Osteoblast (primary cell): Measurements from ENCODE around the gene CNOT4. TPM values are rescaled to one million over a fixed set of nuclear protein-coding genes. Genes with fewer than 3 reads are reported as not detected.
A peak's percentile ranks its signal among the peaks of the same experiment; 100 is the strongest.

Experiments
- DNase-seq: peaks from one replicate; pipeline ENCODE4 v3.0.0; 2011; ENCODE audit warnings: low spot score, mixed read lengths; ENCODE audit not compliant: insufficient read length; ENCODE audit errors: missing footprints
- H2AFZ ChIP-seq: 2 replicates; pipeline ENCODE4 v1.6.0; 2011; ENCODE audit warnings: mild to moderate bottlenecking, low read length
- H3K27ac ChIP-seq: 2 replicates; pipeline ENCODE4 v1.5.1; 2011; ENCODE audit warnings: mild to moderate bottlenecking, low read depth, low read length, moderate library complexity
- H3K27me3 ChIP-seq: 2 replicates; pipeline ENCODE4 v1.6.0; 2012; ENCODE audit warnings: mild to moderate bottlenecking, control low read depth, inconsistent platforms, low read length, moderate library complexity; ENCODE audit not compliant: insufficient read depth
- H3K36me3 ChIP-seq: 2 replicates; pipeline ENCODE4 v1.5.1; 2011; ENCODE audit warnings: mild to moderate bottlenecking, low read length, control low read depth, moderate library complexity; ENCODE audit not compliant: insufficient read depth
- H3K4me1 ChIP-seq: 2 replicates; pipeline ENCODE4 v1.5.1; 2011; ENCODE audit warnings: mild to moderate bottlenecking, low read length, control low read depth, moderate library complexity; ENCODE audit not compliant: insufficient read depth
- H3K4me2 ChIP-seq: 2 replicates; pipeline ENCODE4 v1.6.0; 2011; ENCODE audit warnings: mild to moderate bottlenecking, low read length; ENCODE audit not compliant: insufficient read depth
- H3K4me3 ChIP-seq: fragments of 200-600 bp; sonication (generic); 3 replicates; pipeline ENCODE4 v1.5.1; 2012; ENCODE audit warnings: mild to moderate bottlenecking, low read length, inconsistent platforms; ENCODE audit not compliant: insufficient read depth
- H3K79me2 ChIP-seq: 2 replicates; pipeline ENCODE4 v1.6.0; 2012; ENCODE audit warnings: mild to moderate bottlenecking, low read length, control low read depth, inconsistent platforms; ENCODE audit not compliant: insufficient read depth
- H3K9me3 ChIP-seq: 2 replicates; pipeline ENCODE4 v1.5.1; 2011; ENCODE audit warnings: low read depth, low read length, control low read depth
- H4K20me1 ChIP-seq: 2 replicates; pipeline ENCODE4 v1.6.0; 2012; ENCODE audit warnings: mild to moderate bottlenecking, low read length, control low read depth; ENCODE audit not compliant: insufficient read depth
- CTCF ChIP-seq: IDR thresholded peaks from 2 replicates; pipeline ENCODE4 v1.5.1; 2011; ENCODE audit warnings: mild to moderate bottlenecking, low read depth, low read length, moderate library complexity; ENCODE audit errors: extremely low read depth
- total RNA-seq: library from RNA; depleted of rRNA; stranded (reverse); fragments of >200 nt; gene quantifications from 2 replicates; pipeline ENCODE4 v1.2.3, GENCODE V29; 2012

The CNOT4 gene
- total RNA-seq, 1 donor = 13.4 TPM

- Histone ChIP-seq H3K4me2 (no peak overlapping the region), H4K20me1 (no peaks in the 10 kb centered on the region), H3K27ac (no peak overlapping the region), H3K4me3 (no peak overlapping the region), H3K4me1 (no peaks in the 10 kb centered on the region), H3K36me3 (no peaks in the 10 kb centered on the region), H3K9me3 (no peaks in the 10 kb centered on the region), H3K27me3 (no peaks in the 10 kb centered on the region), H2AFZ (no peak overlapping the region), H3K79me2 (no peaks in the 10 kb centered on the region)
- peak; percentile 51 for DNase-seq
- no peak for TF ChIP-seq CTCF
These were observed 176.7 kb downstream of the CNOT4 start for GRCh38 chr7:135333200-135333599.

GRCh38 chr7:135330088-135330487 lies 179.8 kb downstream of the CNOT4 start:
- Histone ChIP-seq H4K20me1 (no peaks in the 10 kb centered on the region), H3K4me3 (no peak overlapping the region), H3K9me3 (no peaks in the 10 kb centered on the region), H3K27ac (no peak overlapping the region), H3K4me2 (no peak overlapping the region), H3K79me2 (no peaks in the 10 kb centered on the region), H3K4me1 (no peaks in the 10 kb centered on the region), H3K36me3 (no peaks in the 10 kb centered on the region), H2AFZ (no peak overlapping the region), H3K27me3 (no peaks in the 10 kb centered on the region)
- peak; percentile 49 for DNase-seq
- no peak for TF ChIP-seq CTCF

- H3K9me3 ChIP-seq = no peaks in the 10 kb centered on the region
- no peak overlapping the region for H3K4me3 ChIP-seq
- no peaks in the 10 kb centered on the region for H3K79me2 ChIP-seq
- peaks cover 5% of the 10 kb centered on the region for H3K27me3 ChIP-seq
- no peak overlapping the region for H3K27ac ChIP-seq
- H3K4me2 ChIP-seq = no peak overlapping the region
- H3K36me3 ChIP-seq = no peaks in the 10 kb centered on the region
- no peak for DNase-seq
- H4K20me1 ChIP-seq = no peaks in the 10 kb centered on the region
- no peaks in the 10 kb centered on the region for H3K4me1 ChIP-seq
- TF ChIP-seq CTCF = no peak
- no peak overlapping the region for H2AFZ ChIP-seq
These were observed 181.4 kb downstream of the CNOT4 start for GRCh38 chr7:135328526-135328925.

- no peak overlapping the region for H3K27ac ChIP-seq
- no peaks in the 10 kb centered on the region for H3K9me3 ChIP-seq
- no peaks in the 10 kb centered on the region for H3K36me3 ChIP-seq
- peaks cover 5% of the 10 kb centered on the region for H3K27me3 ChIP-seq
- no peak overlapping the region for H3K4me2 ChIP-seq
- no peaks in the 10 kb centered on the region for H3K79me2 ChIP-seq
- no peaks in the 10 kb centered on the region for H3K4me1 ChIP-seq
- H3K4me3 ChIP-seq = no peak overlapping the region
- no peak overlapping the region for H2AFZ ChIP-seq
- H4K20me1 ChIP-seq = no peaks in the 10 kb centered on the region
- no peak for DNase-seq
- TF ChIP-seq CTCF = no peak
These were observed 181.8 kb downstream of the CNOT4 start for GRCh38 chr7:135328053-135328452.
